SK-N-SH (cell line): ENCODE measurements around the gene SBF2.

Source experiments
- EZH2phosphoT487 ChIP-seq: fragments of 200-600 bp; sonication (generic); IDR thresholded peaks from 2 replicates; pipeline ENCODE4 v1.6.1; 2017; ENCODE audit warnings: low read depth, mixed run types, mild to moderate bottlenecking, antibody characterized with exemption, moderate library complexity, borderline replicate concordance
- RAD21 ChIP-seq: IDR thresholded peaks from 2 replicates; pipeline ENCODE4 v1.6.1; 2012; ENCODE audit warnings: mild to moderate bottlenecking, low read length
- RCOR1 ChIP-seq: fragments of 150-350 bp; IDR thresholded peaks from 2 replicates; pipeline ENCODE4 v1.6.1; 2017; ENCODE audit warnings: antibody characterized with exemption, low read length
- SIN3A ChIP-seq: IDR thresholded peaks from 2 replicates; pipeline ENCODE4 v1.6.1; 2012; ENCODE audit warnings: low read depth, mild to moderate bottlenecking, low read length, moderate library complexity, borderline replicate concordance
- YY1 ChIP-seq: IDR thresholded peaks from 2 replicates; pipeline ENCODE4 v1.4.0; 2012; ENCODE audit warnings: low read depth, mild to moderate bottlenecking
- TF ChIP-seq, protein P1 (sequence below): fragments of 200-600 bp; sonication (generic); IDR thresholded peaks from 2 replicates; pipeline ENCODE4 v1.6.1; 2017; ENCODE audit warnings: antibody characterized with exemption, mild to moderate bottlenecking, moderate library complexity
- TF ChIP-seq, protein P2 (sequence below): IDR thresholded peaks from 2 replicates; pipeline ENCODE4 v1.4.0; 2012; ENCODE audit warnings: low read depth, borderline replicate concordance
- TF ChIP-seq, protein P3 (sequence below): IDR thresholded peaks from 2 replicates; pipeline ENCODE4 v1.6.1; 2012; ENCODE audit warnings: mild to moderate bottlenecking, low read depth, low read length, moderate library complexity

DNA sequence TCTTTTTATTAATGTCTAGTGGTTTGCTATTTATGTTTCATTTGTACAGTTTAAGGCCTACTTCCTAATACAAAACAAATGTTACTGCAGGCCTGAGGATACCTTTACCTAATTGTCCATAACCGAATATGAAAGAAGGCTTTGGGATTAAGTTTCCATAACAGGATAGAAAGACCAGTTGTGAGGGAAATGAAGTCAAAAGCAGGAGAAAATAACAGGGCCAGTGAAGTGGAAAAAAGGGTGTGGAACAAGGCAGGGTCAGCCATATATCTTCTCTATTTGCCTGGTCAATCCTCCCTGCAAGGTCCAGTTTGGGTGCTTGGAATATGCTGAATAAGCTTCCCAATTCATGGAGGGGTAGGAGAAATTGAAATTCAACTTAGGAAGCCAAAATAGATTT, 418.6 kb downstream of the SBF2 start:
- no peak for TF ChIP-seq YY1
- TF ChIP-seq, protein P1, sequence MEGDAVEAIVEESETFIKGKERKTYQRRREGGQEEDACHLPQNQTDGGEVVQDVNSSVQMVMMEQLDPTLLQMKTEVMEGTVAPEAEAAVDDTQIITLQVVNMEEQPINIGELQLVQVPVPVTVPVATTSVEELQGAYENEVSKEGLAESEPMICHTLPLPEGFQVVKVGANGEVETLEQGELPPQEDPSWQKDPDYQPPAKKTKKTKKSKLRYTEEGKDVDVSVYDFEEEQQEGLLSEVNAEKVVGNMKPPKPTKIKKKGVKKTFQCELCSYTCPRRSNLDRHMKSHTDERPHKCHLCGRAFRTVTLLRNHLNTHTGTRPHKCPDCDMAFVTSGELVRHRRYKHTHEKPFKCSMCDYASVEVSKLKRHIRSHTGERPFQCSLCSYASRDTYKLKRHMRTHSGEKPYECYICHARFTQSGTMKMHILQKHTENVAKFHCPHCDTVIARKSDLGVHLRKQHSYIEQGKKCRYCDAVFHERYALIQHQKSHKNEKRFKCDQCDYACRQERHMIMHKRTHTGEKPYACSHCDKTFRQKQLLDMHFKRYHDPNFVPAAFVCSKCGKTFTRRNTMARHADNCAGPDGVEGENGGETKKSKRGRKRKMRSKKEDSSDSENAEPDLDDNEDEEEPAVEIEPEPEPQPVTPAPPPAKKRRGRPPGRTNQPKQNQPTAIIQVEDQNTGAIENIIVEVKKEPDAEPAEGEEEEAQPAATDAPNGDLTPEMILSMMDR, result no peak
- no peak for TF ChIP-seq RAD21
- TF ChIP-seq RCOR1, result no peak
- TF ChIP-seq, protein P2, sequence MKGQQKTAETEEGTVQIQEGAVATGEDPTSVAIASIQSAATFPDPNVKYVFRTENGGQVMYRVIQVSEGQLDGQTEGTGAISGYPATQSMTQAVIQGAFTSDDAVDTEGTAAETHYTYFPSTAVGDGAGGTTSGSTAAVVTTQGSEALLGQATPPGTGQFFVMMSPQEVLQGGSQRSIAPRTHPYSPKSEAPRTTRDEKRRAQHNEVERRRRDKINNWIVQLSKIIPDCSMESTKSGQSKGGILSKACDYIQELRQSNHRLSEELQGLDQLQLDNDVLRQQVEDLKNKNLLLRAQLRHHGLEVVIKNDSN, result no peak
- no peak for TF ChIP-seq EZH2phosphoT487
- TF ChIP-seq SIN3A, result no peak
- TF ChIP-seq, protein P3, sequence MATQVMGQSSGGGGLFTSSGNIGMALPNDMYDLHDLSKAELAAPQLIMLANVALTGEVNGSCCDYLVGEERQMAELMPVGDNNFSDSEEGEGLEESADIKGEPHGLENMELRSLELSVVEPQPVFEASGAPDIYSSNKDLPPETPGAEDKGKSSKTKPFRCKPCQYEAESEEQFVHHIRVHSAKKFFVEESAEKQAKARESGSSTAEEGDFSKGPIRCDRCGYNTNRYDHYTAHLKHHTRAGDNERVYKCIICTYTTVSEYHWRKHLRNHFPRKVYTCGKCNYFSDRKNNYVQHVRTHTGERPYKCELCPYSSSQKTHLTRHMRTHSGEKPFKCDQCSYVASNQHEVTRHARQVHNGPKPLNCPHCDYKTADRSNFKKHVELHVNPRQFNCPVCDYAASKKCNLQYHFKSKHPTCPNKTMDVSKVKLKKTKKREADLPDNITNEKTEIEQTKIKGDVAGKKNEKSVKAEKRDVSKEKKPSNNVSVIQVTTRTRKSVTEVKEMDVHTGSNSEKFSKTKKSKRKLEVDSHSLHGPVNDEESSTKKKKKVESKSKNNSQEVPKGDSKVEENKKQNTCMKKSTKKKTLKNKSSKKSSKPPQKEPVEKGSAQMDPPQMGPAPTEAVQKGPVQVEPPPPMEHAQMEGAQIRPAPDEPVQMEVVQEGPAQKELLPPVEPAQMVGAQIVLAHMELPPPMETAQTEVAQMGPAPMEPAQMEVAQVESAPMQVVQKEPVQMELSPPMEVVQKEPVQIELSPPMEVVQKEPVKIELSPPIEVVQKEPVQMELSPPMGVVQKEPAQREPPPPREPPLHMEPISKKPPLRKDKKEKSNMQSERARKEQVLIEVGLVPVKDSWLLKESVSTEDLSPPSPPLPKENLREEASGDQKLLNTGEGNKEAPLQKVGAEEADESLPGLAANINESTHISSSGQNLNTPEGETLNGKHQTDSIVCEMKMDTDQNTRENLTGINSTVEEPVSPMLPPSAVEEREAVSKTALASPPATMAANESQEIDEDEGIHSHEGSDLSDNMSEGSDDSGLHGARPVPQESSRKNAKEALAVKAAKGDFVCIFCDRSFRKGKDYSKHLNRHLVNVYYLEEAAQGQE, result no peak
